ENCODE data around the gene SPDYE18. TPM values are rescaled to one million over a fixed set of nuclear protein-coding genes. Genes with fewer than 3 reads are reported as not detected.
"Not testable (repeated sequence)": the region's sequence is repeated elsewhere in the genome, so short reads cannot be mapped to it uniquely, and the experiment has no call there.

SPDYE18 gene
- total and polyA plus RNA-seq, 2 experiments from 2014 or later = 0.69 TPM; not detected in 1

GRCh38 chr7:77080236-77080635 lies 17.9 kb upstream of the SPDYE18 start:
- whole genome bisulfite sequencing (ENCODE audit: low lambda C conversion rate, missing lambda C conversion rate) = 59% methylated on average over 2 of the region's 2 CpGs
- H3K36me3 ChIP-seq (replicated peaks; ENCODE audit: insufficient read depth, low read depth); H3K9me2 ChIP-seq (replicated peaks; ENCODE audit: insufficient read depth); H3K4me3 ChIP-seq; H3K9me3 ChIP-seq (ENCODE audit: low read depth); H2AFZ ChIP-seq; H3K4me1 ChIP-seq (ENCODE audit: insufficient read depth); H3K4me2 ChIP-seq; H3K79me2 ChIP-seq; H4K20me1 ChIP-seq (ENCODE audit: insufficient read depth, poor library complexity, severe bottlenecking); H3K27ac ChIP-seq; DNase-seq (ENCODE audit: low spot score); H3K27me3 ChIP-seq: not testable (repeated sequence)

GRCh38 chr7:77079624-77080023 lies 17.3 kb upstream of the SPDYE18 start:
- H2AFZ ChIP-seq; H3K4me3 ChIP-seq; H3K9me3 ChIP-seq (ENCODE audit: low read depth); H3K4me1 ChIP-seq (ENCODE audit: insufficient read depth); H3K27ac ChIP-seq; DNase-seq (ENCODE audit: low spot score); H3K27me3 ChIP-seq; H4K20me1 ChIP-seq (ENCODE audit: insufficient read depth, poor library complexity, severe bottlenecking); H3K36me3 ChIP-seq (replicated peaks; ENCODE audit: insufficient read depth, low read depth); H3K9me2 ChIP-seq (replicated peaks; ENCODE audit: insufficient read depth); H3K4me2 ChIP-seq; H3K79me2 ChIP-seq: not testable (repeated sequence)
- WGBS (ENCODE audit: low lambda C conversion rate, missing lambda C conversion rate) = 92% methylated on average over 5 of the region's 5 CpGs

GRCh38 chr7:77079112-77079511 lies 16.8 kb upstream of the SPDYE18 start:
- H3K9me3 ChIP-seq (ENCODE audit: low read depth); H3K79me2 ChIP-seq; H3K4me3 ChIP-seq; H3K9me2 ChIP-seq (replicated peaks; ENCODE audit: insufficient read depth); DNase-seq (ENCODE audit: low spot score); H3K4me1 ChIP-seq (ENCODE audit: insufficient read depth); H2AFZ ChIP-seq; H3K36me3 ChIP-seq (replicated peaks; ENCODE audit: insufficient read depth, low read depth); H3K4me2 ChIP-seq; H3K27ac ChIP-seq; H3K27me3 ChIP-seq; H4K20me1 ChIP-seq (ENCODE audit: insufficient read depth, poor library complexity, severe bottlenecking): not testable (repeated sequence)

- 89% methylated on average over 3 of the region's 5 CpGs for WGBS (ENCODE audit: low lambda C conversion rate, missing lambda C conversion rate)
- H3K27ac ChIP-seq; H3K79me2 ChIP-seq; DNase-seq (ENCODE audit: low spot score); H3K4me3 ChIP-seq; H3K4me2 ChIP-seq; H3K9me3 ChIP-seq (ENCODE audit: low read depth); H3K27me3 ChIP-seq; H3K36me3 ChIP-seq (replicated peaks; ENCODE audit: insufficient read depth, low read depth); H4K20me1 ChIP-seq (ENCODE audit: insufficient read depth, poor library complexity, severe bottlenecking); H3K4me1 ChIP-seq (ENCODE audit: insufficient read depth); H2AFZ ChIP-seq; H3K9me2 ChIP-seq (replicated peaks; ENCODE audit: insufficient read depth): not testable (repeated sequence)
These were observed 14.7 kb upstream of the SPDYE18 start for GRCh38 chr7:77077060-77077459.

- H3K9me3 ChIP-seq (ENCODE audit: low read depth); H3K4me3 ChIP-seq; H3K4me2 ChIP-seq; H3K36me3 ChIP-seq (replicated peaks; ENCODE audit: insufficient read depth, low read depth); H3K27me3 ChIP-seq; H3K9me2 ChIP-seq (replicated peaks; ENCODE audit: insufficient read depth); H3K27ac ChIP-seq; DNase-seq (ENCODE audit: low spot score); H4K20me1 ChIP-seq (ENCODE audit: insufficient read depth, poor library complexity, severe bottlenecking); H3K79me2 ChIP-seq; H2AFZ ChIP-seq; H3K4me1 ChIP-seq (ENCODE audit: insufficient read depth): not testable (repeated sequence)
- 91% methylated on average over 4 of the region's 6 CpGs for WGBS (ENCODE audit: low lambda C conversion rate, missing lambda C conversion rate)
These were observed 12.5 kb upstream of the SPDYE18 start for GRCh38 chr7:77074786-77075396.

GRCh38 chr7:77071108-77071507 lies 8.8 kb upstream of the SPDYE18 start:
- not testable (repeated sequence) for H3K9me3 ChIP-seq (ENCODE audit: low read depth); H3K9me2 ChIP-seq (replicated peaks; ENCODE audit: insufficient read depth); H3K4me3 ChIP-seq; H3K36me3 ChIP-seq (replicated peaks; ENCODE audit: insufficient read depth, low read depth); H3K4me1 ChIP-seq (ENCODE audit: insufficient read depth); H3K79me2 ChIP-seq; H3K27me3 ChIP-seq; H3K4me2 ChIP-seq; H3K27ac ChIP-seq; DNase-seq (ENCODE audit: low spot score); H2AFZ ChIP-seq; H4K20me1 ChIP-seq (ENCODE audit: insufficient read depth, poor library complexity, severe bottlenecking)
- 84% methylated on average over 6 of the region's 6 CpGs for WGBS (ENCODE audit: low lambda C conversion rate, missing lambda C conversion rate)

GRCh38 chr7:77065869-77066268 lies 3.5 kb upstream of the SPDYE18 start:
- WGBS (ENCODE audit: low lambda C conversion rate, missing lambda C conversion rate) = 86% methylated on average over 7 of the region's 7 CpGs
- not testable (repeated sequence) for H3K27me3 ChIP-seq; H3K4me2 ChIP-seq; H3K4me3 ChIP-seq; H3K36me3 ChIP-seq (replicated peaks; ENCODE audit: insufficient read depth, low read depth); H4K20me1 ChIP-seq (ENCODE audit: insufficient read depth, poor library complexity, severe bottlenecking); DNase-seq (ENCODE audit: low spot score); H3K9me2 ChIP-seq (replicated peaks; ENCODE audit: insufficient read depth); H3K4me1 ChIP-seq (ENCODE audit: insufficient read depth); H3K27ac ChIP-seq; H2AFZ ChIP-seq; H3K79me2 ChIP-seq; H3K9me3 ChIP-seq (ENCODE audit: low read depth)

GRCh38 chr7:77063732-77064131 lies 1.4 kb upstream of the SPDYE18 start:
- not testable (repeated sequence) for DNase-seq (ENCODE audit: low spot score); H3K9me3 ChIP-seq (ENCODE audit: low read depth); H4K20me1 ChIP-seq (ENCODE audit: insufficient read depth, poor library complexity, severe bottlenecking); H2AFZ ChIP-seq; H3K4me3 ChIP-seq; H3K4me1 ChIP-seq (ENCODE audit: insufficient read depth); H3K36me3 ChIP-seq (replicated peaks; ENCODE audit: insufficient read depth, low read depth); H3K27ac ChIP-seq; H3K27me3 ChIP-seq; H3K9me2 ChIP-seq (replicated peaks; ENCODE audit: insufficient read depth); H3K79me2 ChIP-seq; H3K4me2 ChIP-seq
- 97% methylated on average over 3 of the region's 4 CpGs for WGBS (ENCODE audit: low lambda C conversion rate, missing lambda C conversion rate)

GRCh38 chr7:77032261-77032660 lies 30.1 kb downstream of the SPDYE18 start, which contains the start of gene SPDYE17:
TSS of gene SPDYE17 (minus strand) at chr7:77032361. CDS start at chr7:77030570, 1,791 bp downstream.
- 90% methylated on average over 6 of the region's 8 CpGs for WGBS (ENCODE audit: low lambda C conversion rate, missing lambda C conversion rate)
- not testable (repeated sequence) for DNase-seq (ENCODE audit: low spot score); H3K27me3 ChIP-seq; H3K27ac ChIP-seq; H3K4me3 ChIP-seq; H4K20me1 ChIP-seq (ENCODE audit: insufficient read depth, poor library complexity, severe bottlenecking); H3K9me2 ChIP-seq (replicated peaks; ENCODE audit: insufficient read depth); H2AFZ ChIP-seq; H3K9me3 ChIP-seq (ENCODE audit: low read depth); H3K36me3 ChIP-seq (replicated peaks; ENCODE audit: insufficient read depth, low read depth); H3K4me1 ChIP-seq (ENCODE audit: insufficient read depth); H3K79me2 ChIP-seq; H3K4me2 ChIP-seq

All from hepatocyte (in vitro differentiated cells).